Natural killer cell (primary cell): ENCODE results near the gene SLC26A5. TPM values are rescaled to one million over a fixed set of nuclear protein-coding genes. Genes with fewer than 3 reads are reported as not detected.

Source experiments
- ATAC-seq, 3 donors: fragments of 150-1000 bp in 2 of 3; fragments of 200-7000 bp in 1 of 3; cut with Tn5 transposase; 1 replicate in 1 of 3; 2 replicates in 2 of 3; pipeline ENCODE4 v1.10.0; 2021; ENCODE audit warnings: mild to moderate bottlenecking in 2 of 3, moderate library complexity in 2 of 3
- DNase-seq, 2 donors: peaks; one replicate each; pipeline versions ENCODE4 v3.0.0 to v3.0.0-alpha.2; 2013 to 2021; ENCODE audit warnings: mixed read lengths in 1 of 2
- H3K27ac ChIP-seq: one replicate; pipeline ENCODE4 v1.5.1; 2013; ENCODE audit warnings: mild to moderate bottlenecking, low read length
- H3K27me3 ChIP-seq: one replicate; pipeline ENCODE4 v1.6.1; 2013; ENCODE audit warnings: low read length; ENCODE audit not compliant: control insufficient read depth, insufficient read depth
- H3K36me3 ChIP-seq: one replicate; pipeline ENCODE4 v1.6.1; 2013; ENCODE audit warnings: low read length; ENCODE audit not compliant: control insufficient read depth, insufficient read depth
- H3K4me1 ChIP-seq: one replicate; pipeline ENCODE4 v1.6.1; 2013; ENCODE audit warnings: low read length; ENCODE audit not compliant: control insufficient read depth, insufficient read depth
- H3K4me3 ChIP-seq: one replicate; pipeline ENCODE4 v1.5.1; 2013; ENCODE audit warnings: low read length
- H3K9me3 ChIP-seq: one replicate; pipeline ENCODE4 v1.6.1; 2013; ENCODE audit warnings: low read length; ENCODE audit not compliant: control insufficient read depth, insufficient read depth
- H3K27ac Mint-ChIP-seq, 2 donors: one replicate each; pipeline ENCODE4 v1.8.0; 2022; ENCODE audit warnings: mild to moderate bottlenecking in 2 of 2, mixed read lengths in 2 of 2, moderate library complexity in 1 of 2
- H3K27me3 Mint-ChIP-seq, 2 donors: one replicate each; pipeline ENCODE4 v1.8.0; 2022; ENCODE audit warnings: low read depth in 2 of 2, mixed read lengths in 2 of 2
- H3K36me3 Mint-ChIP-seq: one replicate; pipeline ENCODE4 v1.8.0; 2022; ENCODE audit warnings: mixed read lengths
- H3K4me1 Mint-ChIP-seq, 2 donors: one replicate each; pipeline ENCODE4 v1.8.0; 2022; ENCODE audit warnings: mixed read lengths in 2 of 2
- H3K4me3 Mint-ChIP-seq: one replicate; pipeline ENCODE4 v1.8.0; 2022; ENCODE audit warnings: mild to moderate bottlenecking, moderate library complexity, mixed read lengths
- H3K9me3 Mint-ChIP-seq, 2 donors: one replicate each; pipeline ENCODE4 v1.8.0; 2022; ENCODE audit warnings: mixed read lengths in 2 of 2
- CTCF ChIP-seq: fragments of 200-600 bp; IDR thresholded peaks from one replicate; pipeline ENCODE4 v1.8.0; 2022; ENCODE audit warnings: antibody characterized with exemption
- WGBS: methylation state at CpG from one replicate; pipeline ENCODE4 v1.1.7; 2013; ENCODE audit warnings: missing lambda C conversion rate; ENCODE audit not compliant: insufficient coverage; 5-methylcytosine and 5-hydroxymethylcytosine counted together
- intact Hi-C: fragments of 100-400 bp; cut with micrococcal nuclease; formaldehyde crosslinking; loops from one replicate; pipeline ENCODE4 v1.14.2; 2022
- total RNA-seq, 4 donors: library from RNA; stranded (reverse); fragments of 120-200 nt in 1 of 4; gene quantifications; one replicate each; pipeline versions ENCODE4 v1.2.3 to v1.2.4, GENCODE V29; 2013 to 2022

The SLC26A5 gene
- total RNA-seq, 3 donors from 2014 or later (not counting 1 experiment from before 2014, with no cell fraction given), result 0.30 TPM; not detected in 2

- intact Hi-C loops, result no loop called here
- TF ChIP-seq CTCF, result no peak
- Histone ChIP-seq H3K36me3 (no peaks in the 10 kb centered on the region), H3K4me3 (no peak overlapping the region), H3K27ac (no peak overlapping the region), H3K27me3 (no peaks in the 10 kb centered on the region), H3K4me1 (no peaks in the 10 kb centered on the region), H3K9me3 (no peaks in the 10 kb centered on the region)
- Mint-ChIP-seq H3K9me3 (no peaks in the 10 kb centered on the region), H3K4me3 (no peak overlapping the region), H3K4me1 (no peaks in the 10 kb centered on the region), H3K27ac (no peak overlapping the region), H3K27me3 (peaks cover 0 to 7% of the 10 kb centered on the region in 2 donors), H3K36me3 (no peaks in the 10 kb centered on the region)
- ATAC-seq (no peak), DNase-seq (no peak)
- 84% methylated on average over 7 of the region's 7 CpGs for WGBS
These were observed 16.4 kb upstream of the SLC26A5 start for GRCh38 chr7:103462358-103462757.

GRCh38 chr7:103447073-103447960 is 1.3 kb upstream of the SLC26A5 start:
- Histone ChIP-seq H3K27me3 (peaks cover 35% of the 10 kb centered on the region), H3K9me3 (no peaks in the 10 kb centered on the region), H3K4me3 (no peak overlapping the region), H3K36me3 (no peaks in the 10 kb centered on the region), H3K27ac (no peak overlapping the region), H3K4me1 (peaks cover 10% of the 10 kb centered on the region)
- Mint-ChIP-seq H3K9me3 (peaks cover 3 to 4% of the 10 kb centered on the region in 2 donors), H3K27ac (no peak overlapping the region), H3K4me3 (no peak overlapping the region), H3K36me3 (no peaks in the 10 kb centered on the region), H3K4me1 (peaks cover 0 to 7% of the 10 kb centered on the region in 2 donors), H3K27me3 (peaks cover 46 to 68% of the 10 kb centered on the region in 2 donors)
- peak in 1 of 3 donors; percentile 37 for ATAC-seq
- intact Hi-C loops, result no loop called here
- WGBS, result 15% methylated on average over 13 of the region's 17 CpGs
- TF ChIP-seq CTCF, result no peak
- peak in 1 of 2 donors; percentile 43 for DNase-seq

GRCh38 chr7:103445228-103446048 is 569 bp downstream of the SLC26A5 start:
- no peak for ATAC-seq
- no peak for TF ChIP-seq CTCF
- Histone ChIP-seq H3K9me3 (no peaks in the 10 kb centered on the region), H3K4me3 (no peak overlapping the region), H3K27ac (no peak overlapping the region), H3K36me3 (no peaks in the 10 kb centered on the region), H3K27me3 (peaks cover 35% of the 10 kb centered on the region), H3K4me1 (peaks cover 10% of the 10 kb centered on the region)
- Mint-ChIP-seq H3K4me1 (peaks cover 0 to 7% of the 10 kb centered on the region in 2 donors), H3K9me3 (peaks cover 0 to 2% of the 10 kb centered on the region in 2 donors), H3K36me3 (no peaks in the 10 kb centered on the region), H3K27me3 (peaks cover 43 to 78% of the 10 kb centered on the region in 2 donors), H3K4me3 (peak overlapping the region; percentile 15), H3K27ac (no peak overlapping the region)
- WGBS, result 8% methylated on average over 48 of the region's 48 CpGs
- intact Hi-C loops, result no loop called here
- DNase-seq, result no peak
